GM18517 (cell line): Measurements from ENCODE around the gene CHID1.

Experiments used
- ATAC-seq: cut with Tn5 transposase; IDR thresholded peaks from one replicate; pipeline ENCODE4 v1.9.1; 2021; ENCODE audit warnings: mild to moderate bottlenecking, moderate library complexity; ENCODE audit not compliant: unreplicated experiment

CHID1 gene

GRCh38 chr11:850775-851763 is 59.5 kb downstream of the CHID1 start:
- no peak for ATAC-seq

GRCh38 chr11:849951-850774 is 60.4 kb downstream of the CHID1 start:
- ATAC-seq, result no peak

- ATAC-seq, result no peak
Observed at GRCh38 chr11:849104-849824, 61.3 kb downstream of the CHID1 start.

- ATAC-seq, result no peak
Observed at GRCh38 chr11:848380-848931, 62.2 kb downstream of the CHID1 start.

- no peak for ATAC-seq
Observed at GRCh38 chr11:847876-848275, 62.7 kb downstream of the CHID1 start.

GRCh38 chr11:846496-847098 is 64.0 kb downstream of the CHID1 start:
- no peak for ATAC-seq

GRCh38 chr11:845872-846495 is 64.6 kb downstream of the CHID1 start:
- no peak for ATAC-seq

- ATAC-seq, result no peak
Observed at GRCh38 chr11:844693-845644, 65.6 kb downstream of the CHID1 start.

- ATAC-seq, result no peak
Observed at GRCh38 chr11:843818-844692, 66.6 kb downstream of the CHID1 start.

- no peak for ATAC-seq
Observed at GRCh38 chr11:843086-843734, 67.4 kb downstream of the CHID1 start.

- peak; percentile 47 for ATAC-seq
Observed at GRCh38 chr11:842370-843002, 68.1 kb downstream of the CHID1 start, which contains the start of the genes POLR2L and TSPAN4. Gene POLR2L, minus strand, starts transcription at chr11:842529. Its CDS starts 21 bp downstream, at chr11:842508. Gene TSPAN4, plus strand, starts transcription at chr11:842852. Its CDS starts 7,453 bp downstream, at chr11:850305.

- peak; percentile 21 for ATAC-seq
Observed at GRCh38 chr11:841981-842369, 68.6 kb downstream of the CHID1 start.

- ATAC-seq, result no peak
Observed at GRCh38 chr11:839875-840617, 70.6 kb downstream of the CHID1 start.

- ATAC-seq, result no peak
Observed at GRCh38 chr11:839280-839623, 71.4 kb downstream of the CHID1 start.

- no peak for ATAC-seq
Observed at GRCh38 chr11:838441-839279, 72.0 kb downstream of the CHID1 start.
